Neuronal stem cell (in vitro differentiated cells): ENCODE measurements around the gene PDE4DIP.
"Not testable (repeated sequence)": the region's sequence is repeated elsewhere in the genome, so short reads cannot be mapped to it uniquely, and the experiment has no call there.

Source experiments
- DNase-seq: peaks from one replicate; pipeline ENCODE4 v3.0.0-alpha.2; 2013; ENCODE audit warnings: low spot score
- H2AFZ ChIP-seq: one replicate; pipeline ENCODE4 v1.6.1; 2013; ENCODE audit warnings: mild to moderate bottlenecking, low read length, inconsistent platforms
- H2AK5ac ChIP-seq: 2 replicates; pipeline ENCODE4 v1.6.1; 2013; ENCODE audit warnings: low read depth, mild to moderate bottlenecking, inconsistent platforms, low read length, moderate library complexity, mixed read lengths
- H2BK120ac ChIP-seq: 2 replicates; pipeline ENCODE4 v1.6.1; 2013; ENCODE audit warnings: low read depth, mild to moderate bottlenecking, inconsistent platforms, low read length, moderate library complexity, mixed read lengths
- H2BK12ac ChIP-seq: one replicate; pipeline ENCODE4 v1.6.1; 2013; ENCODE audit warnings: low read length, inconsistent platforms
- H2BK15ac ChIP-seq: 2 replicates; pipeline ENCODE4 v1.6.1; 2013; ENCODE audit warnings: mild to moderate bottlenecking, low read length, inconsistent platforms, mixed read lengths
- H2BK5ac ChIP-seq: one replicate; pipeline ENCODE4 v1.6.1; 2013; ENCODE audit warnings: inconsistent platforms, mild to moderate bottlenecking, low read length, moderate library complexity
- H3K14ac ChIP-seq: one replicate; pipeline ENCODE4 v1.6.1; 2013; ENCODE audit warnings: low read length, inconsistent platforms
- H3K18ac ChIP-seq: 2 replicates; pipeline ENCODE4 v1.6.1; 2013; ENCODE audit warnings: low read length, inconsistent platforms
- H3K23ac ChIP-seq: 2 replicates; pipeline ENCODE4 v1.6.1; 2013; ENCODE audit warnings: low read depth, mild to moderate bottlenecking, mixed read lengths, low read length, inconsistent platforms; ENCODE audit not compliant: poor library complexity
- H3K27ac ChIP-seq: replicated peaks from 3 replicates; pipeline ENCODE4 v1.5.1; 2013; ENCODE audit warnings: low read length, inconsistent platforms
- H3K27me3 ChIP-seq, 3 experiments: 2 replicates each; pipeline ENCODE4 v1.6.1; 2013; ENCODE audit warnings: low read length in 3 of 3, mild to moderate bottlenecking in 2 of 3, inconsistent platforms in 1 of 3, low read depth in 1 of 3, mixed read lengths in 1 of 3, moderate library complexity in 1 of 3; ENCODE audit not compliant: control insufficient read depth in 3 of 3, insufficient read depth in 3 of 3
- H3K36me3 ChIP-seq, 2 donors: replicated peaks in 1 of 2; 2 replicates each; pipeline ENCODE4 v1.6.1; 2013; ENCODE audit warnings: low read length in 2 of 2; ENCODE audit not compliant: control insufficient read depth in 2 of 2, insufficient read depth in 2 of 2
- H3K4ac ChIP-seq: 2 replicates; pipeline ENCODE4 v1.6.1; 2013; ENCODE audit warnings: inconsistent platforms, mild to moderate bottlenecking, low read length, moderate library complexity
- H3K4me1 ChIP-seq, 2 donors: 1 replicate in 1 of 2; 2 replicates in 1 of 2; pipeline ENCODE4 v1.6.1; 2013; ENCODE audit warnings: low read length in 2 of 2, low read depth in 1 of 2; ENCODE audit not compliant: control insufficient read depth in 2 of 2, insufficient read depth in 1 of 2
- H3K4me2 ChIP-seq: one replicate; pipeline ENCODE4 v1.6.1; 2013; ENCODE audit warnings: mild to moderate bottlenecking, low read length, inconsistent platforms; ENCODE audit not compliant: insufficient read depth, poor library complexity, severe bottlenecking
- H3K4me3 ChIP-seq, 2 donors: 2 replicates each; pipeline ENCODE4 v1.5.1; 2013; ENCODE audit warnings: low read length in 2 of 2, mild to moderate bottlenecking in 2 of 2, inconsistent platforms in 1 of 2, moderate library complexity in 1 of 2
- H3K79me1 ChIP-seq: one replicate; pipeline ENCODE4 v1.6.1; 2013; ENCODE audit warnings: low read depth, mild to moderate bottlenecking, inconsistent platforms, low read length, moderate library complexity
- H3K9ac ChIP-seq: one replicate; pipeline ENCODE4 v1.6.1; 2013; ENCODE audit warnings: mild to moderate bottlenecking, low read depth, low read length, inconsistent platforms; ENCODE audit not compliant: poor library complexity
- H3K9me3 ChIP-seq, 2 donors: replicated peaks in 1 of 2; 2 replicates each; pipeline versions ENCODE3 to v1.6.1; 2013; ENCODE audit warnings: low read length in 2 of 2, mild to moderate bottlenecking in 2 of 2, inconsistent platforms in 1 of 2, low read depth in 1 of 2, mixed read lengths in 1 of 2, moderate library complexity in 1 of 2; ENCODE audit not compliant: control insufficient read depth in 2 of 2, insufficient read depth in 1 of 2
- H4K8ac ChIP-seq: one replicate; pipeline ENCODE4 v1.6.1; 2013; ENCODE audit warnings: low read depth, mild to moderate bottlenecking, inconsistent platforms, low read length, moderate library complexity
- H4K91ac ChIP-seq: one replicate; pipeline ENCODE4 v1.6.1; 2013; ENCODE audit warnings: low read length, low read depth, mild to moderate bottlenecking, inconsistent platforms; ENCODE audit not compliant: poor library complexity
- WGBS, 2 donors: extraction: QIAGEN DNeasy Blood & Tissue Kit; methylation state at CpG; one replicate each; pipeline ENCODE4 v1.1.7; 2013; ENCODE audit warnings: missing lambda C conversion rate in 2 of 2, mixed read lengths in 1 of 2; ENCODE audit not compliant: insufficient read length in 2 of 2, insufficient replicate concordance in 1 of 2; ENCODE audit errors: extremely low coverage in 2 of 2; 5-methylcytosine and 5-hydroxymethylcytosine counted together

PDE4DIP gene

GRCh38 chr1:148997405-148997804 is 153.2 kb downstream of the PDE4DIP start:
- not testable (repeated sequence) for H3K36me3 ChIP-seq, H3K27ac ChIP-seq, DNase-seq, H3K4me2 ChIP-seq, H3K23ac ChIP-seq, H4K91ac ChIP-seq, H2BK15ac ChIP-seq, H3K4ac ChIP-seq, H2BK5ac ChIP-seq, H4K8ac ChIP-seq, H2AFZ ChIP-seq, H3K27me3 ChIP-seq, H2AK5ac ChIP-seq, H3K18ac ChIP-seq, H2BK120ac ChIP-seq, H3K14ac ChIP-seq, H3K9me3 ChIP-seq, H3K4me1 ChIP-seq, H3K9ac ChIP-seq, H3K79me1 ChIP-seq, H3K4me3 ChIP-seq, H2BK12ac ChIP-seq
- WGBS, 2 donors, result no CpG with 5 or more reads among the region's 6 CpGs

GRCh38 chr1:149002664-149003063 is 158.4 kb downstream of the PDE4DIP start:
- WGBS, 2 donors, result no CpG with 5 or more reads among the region's 8 CpGs
- not testable (repeated sequence) for H2AK5ac ChIP-seq, H3K27me3 ChIP-seq, H3K18ac ChIP-seq, H3K4ac ChIP-seq, H2BK120ac ChIP-seq, H2BK15ac ChIP-seq, H3K27ac ChIP-seq, H3K9ac ChIP-seq, H2AFZ ChIP-seq, H2BK5ac ChIP-seq, H3K4me2 ChIP-seq, H3K4me1 ChIP-seq, H3K4me3 ChIP-seq, DNase-seq, H3K9me3 ChIP-seq, H2BK12ac ChIP-seq, H3K23ac ChIP-seq, H3K79me1 ChIP-seq, H4K8ac ChIP-seq, H4K91ac ChIP-seq, H3K14ac ChIP-seq, H3K36me3 ChIP-seq

GRCh38 chr1:149008326-149008725 is 164.1 kb downstream of the PDE4DIP start:
- no CpG with 5 or more reads among the region's 4 CpGs for WGBS, 2 donors

DNA sequence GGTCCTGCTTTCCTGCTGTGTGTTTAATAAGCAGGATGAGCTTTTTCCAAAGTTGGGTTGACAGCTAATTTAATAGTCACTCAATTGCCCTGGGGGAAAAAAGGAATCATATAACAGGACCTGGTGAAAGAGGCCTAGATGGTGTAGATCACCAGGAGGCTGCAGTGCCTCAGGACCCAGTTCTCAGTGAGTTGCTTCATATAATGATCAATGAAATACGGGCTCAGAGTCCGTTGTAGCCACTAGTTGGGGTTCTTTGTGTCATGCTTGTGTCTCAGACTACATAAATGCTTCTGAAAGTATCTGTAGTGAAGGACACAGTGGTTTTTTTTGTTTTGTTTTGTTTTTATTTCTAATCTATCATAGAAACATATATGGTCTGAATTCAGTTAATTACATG is 164.5 kb downstream of the PDE4DIP start:
- H3K79me1 ChIP-seq, H2BK5ac ChIP-seq, H3K4me3 ChIP-seq, H3K9me3 ChIP-seq, H3K18ac ChIP-seq, DNase-seq, H3K4me1 ChIP-seq, H3K4me2 ChIP-seq, H4K91ac ChIP-seq, H3K14ac ChIP-seq, H2BK15ac ChIP-seq, H2BK120ac ChIP-seq, H4K8ac ChIP-seq, H3K27ac ChIP-seq, H3K9ac ChIP-seq, H2BK12ac ChIP-seq, H2AK5ac ChIP-seq, H3K27me3 ChIP-seq, H2AFZ ChIP-seq, H3K36me3 ChIP-seq, H3K4ac ChIP-seq, H3K23ac ChIP-seq: not testable (repeated sequence)
- WGBS, 2 donors, result no CpG with 5 or more reads among the region's 2 CpGs

More at GRCh38 chr1:149008326-149008725, 164.1 kb downstream of the PDE4DIP start:
- DNase-seq, H3K23ac ChIP-seq, H2AK5ac ChIP-seq, H3K4me3 ChIP-seq, H3K9me3 ChIP-seq, H3K4me2 ChIP-seq, H3K4ac ChIP-seq, H2BK15ac ChIP-seq, H2BK120ac ChIP-seq, H3K79me1 ChIP-seq, H2BK12ac ChIP-seq, H2AFZ ChIP-seq, H3K14ac ChIP-seq, H4K91ac ChIP-seq, H3K9ac ChIP-seq, H3K27me3 ChIP-seq, H3K4me1 ChIP-seq, H2BK5ac ChIP-seq, H3K27ac ChIP-seq, H3K36me3 ChIP-seq, H3K18ac ChIP-seq, H4K8ac ChIP-seq: not testable (repeated sequence)
